ENCODE results near the gene GRIK4. TPM values are rescaled to one million over a fixed set of nuclear protein-coding genes. Genes with fewer than 3 reads are reported as not detected.

Gene GRIK4
- total RNA-seq, 1 experiment from 2014 or later, result not detected

- no peak overlapping the region for H3K9ac ChIP-seq (ENCODE audit: low read length)
- no peaks in the 10 kb centered on the region for H3K36me3 ChIP-seq (ENCODE audit: insufficient read depth, low read length)
- H3K4me2 ChIP-seq (ENCODE audit: low read depth, low read length, poor library complexity, severe bottlenecking), result no peak overlapping the region
- H3K9me3 ChIP-seq (ENCODE audit: low read length), result no peaks in the 10 kb centered on the region
- no peak overlapping the region for H3K27ac ChIP-seq (ENCODE audit: low read length)
- no peaks in the 10 kb centered on the region for H4K20me1 ChIP-seq (ENCODE audit: insufficient read depth, low read depth, low read length)
- no peak for DNase-seq
- H3K4me1 ChIP-seq (ENCODE audit: low read length), result no peaks in the 10 kb centered on the region
- H3K9me2 ChIP-seq (replicated peaks; ENCODE audit: insufficient read depth, low read length), result no peaks in the 10 kb centered on the region
- no peaks in the 10 kb centered on the region for H3K79me2 ChIP-seq (ENCODE audit: low read length)
- no peak overlapping the region for H3K4me3 ChIP-seq (ENCODE audit: low read length)
- H3K27me3 ChIP-seq (ENCODE audit: low read length), result no peaks in the 10 kb centered on the region
- H2AFZ ChIP-seq (ENCODE audit: low read length), result no peak overlapping the region
Measured at GRCh38 chr11:120914021-120914420, 402.5 kb downstream of the GRIK4 start.

- no peaks in the 10 kb centered on the region for H3K4me1 ChIP-seq (ENCODE audit: low read length)
- no peaks in the 10 kb centered on the region for H3K36me3 ChIP-seq (ENCODE audit: insufficient read depth, low read length)
- no peak overlapping the region for H3K4me2 ChIP-seq (ENCODE audit: low read depth, low read length, poor library complexity, severe bottlenecking)
- DNase-seq, result no peak
- no peaks in the 10 kb centered on the region for H3K9me3 ChIP-seq (ENCODE audit: low read length)
- no peak overlapping the region for H2AFZ ChIP-seq (ENCODE audit: low read length)
- no peak overlapping the region for H3K4me3 ChIP-seq (ENCODE audit: low read length)
- no peak overlapping the region for H3K27ac ChIP-seq (ENCODE audit: low read length)
- H3K79me2 ChIP-seq (ENCODE audit: low read length), result no peaks in the 10 kb centered on the region
- H3K9ac ChIP-seq (ENCODE audit: low read length), result no peak overlapping the region
- H3K27me3 ChIP-seq (ENCODE audit: low read length), result no peaks in the 10 kb centered on the region
- H3K9me2 ChIP-seq (replicated peaks; ENCODE audit: insufficient read depth, low read length), result no peaks in the 10 kb centered on the region
- no peaks in the 10 kb centered on the region for H4K20me1 ChIP-seq (ENCODE audit: insufficient read depth, low read depth, low read length)
Measured at GRCh38 chr11:120914601-120915000, 403.1 kb downstream of the GRIK4 start.

GRCh38 chr11:120917559-120918239 lies 406.2 kb downstream of the GRIK4 start:
- H3K4me1 ChIP-seq (ENCODE audit: low read length), result no peaks in the 10 kb centered on the region
- no peaks in the 10 kb centered on the region for H3K79me2 ChIP-seq (ENCODE audit: low read length)
- H3K27me3 ChIP-seq (ENCODE audit: low read length), result no peaks in the 10 kb centered on the region
- no peak overlapping the region for H2AFZ ChIP-seq (ENCODE audit: low read length)
- no peaks in the 10 kb centered on the region for H3K36me3 ChIP-seq (ENCODE audit: insufficient read depth, low read length)
- H3K9ac ChIP-seq (ENCODE audit: low read length), result no peak overlapping the region
- H3K27ac ChIP-seq (ENCODE audit: low read length), result no peak overlapping the region
- DNase-seq, result no peak
- no peak overlapping the region for H3K4me3 ChIP-seq (ENCODE audit: low read length)
- no peaks in the 10 kb centered on the region for H4K20me1 ChIP-seq (ENCODE audit: insufficient read depth, low read depth, low read length)
- no peaks in the 10 kb centered on the region for H3K9me3 ChIP-seq (ENCODE audit: low read length)
- no peaks in the 10 kb centered on the region for H3K9me2 ChIP-seq (replicated peaks; ENCODE audit: insufficient read depth, low read length)
- no peak overlapping the region for H3K4me2 ChIP-seq (ENCODE audit: low read depth, low read length, poor library complexity, severe bottlenecking)

GRCh38 chr11:120918257-120918656 lies 406.7 kb downstream of the GRIK4 start:
- Histone ChIP-seq H3K79me2 (ENCODE audit: low read length) (no peaks in the 10 kb centered on the region), H3K4me2 (ENCODE audit: low read depth, low read length, poor library complexity, severe bottlenecking) (no peak overlapping the region), H3K9me3 (ENCODE audit: low read length) (no peaks in the 10 kb centered on the region), H3K9ac (ENCODE audit: low read length) (no peak overlapping the region), H3K36me3 (ENCODE audit: insufficient read depth, low read length) (no peaks in the 10 kb centered on the region), H3K4me3 (ENCODE audit: low read length) (no peak overlapping the region), H3K27ac (ENCODE audit: low read length) (no peak overlapping the region), H3K27me3 (ENCODE audit: low read length) (no peaks in the 10 kb centered on the region), H3K4me1 (ENCODE audit: low read length) (no peaks in the 10 kb centered on the region), H3K9me2 (replicated peaks; ENCODE audit: insufficient read depth, low read length) (no peaks in the 10 kb centered on the region), H4K20me1 (ENCODE audit: insufficient read depth, low read depth, low read length) (no peaks in the 10 kb centered on the region), H2AFZ (ENCODE audit: low read length) (no peak overlapping the region)
- no peak for DNase-seq

GRCh38 chr11:120919045-120919444 lies 407.5 kb downstream of the GRIK4 start:
- Histone ChIP-seq H3K9me2 (replicated peaks; ENCODE audit: insufficient read depth, low read length) (no peaks in the 10 kb centered on the region), H3K27ac (ENCODE audit: low read length) (no peak overlapping the region), H3K4me3 (ENCODE audit: low read length) (no peak overlapping the region), H3K27me3 (ENCODE audit: low read length) (no peaks in the 10 kb centered on the region), H3K9me3 (ENCODE audit: low read length) (no peaks in the 10 kb centered on the region), H3K9ac (ENCODE audit: low read length) (no peak overlapping the region), H3K4me2 (ENCODE audit: low read depth, low read length, poor library complexity, severe bottlenecking) (no peak overlapping the region), H4K20me1 (ENCODE audit: insufficient read depth, low read depth, low read length) (no peaks in the 10 kb centered on the region), H2AFZ (ENCODE audit: low read length) (no peak overlapping the region), H3K36me3 (ENCODE audit: insufficient read depth, low read length) (no peaks in the 10 kb centered on the region), H3K4me1 (ENCODE audit: low read length) (no peaks in the 10 kb centered on the region), H3K79me2 (ENCODE audit: low read length) (no peaks in the 10 kb centered on the region)
- no peak for DNase-seq

- H3K4me2 ChIP-seq (ENCODE audit: low read depth, low read length, poor library complexity, severe bottlenecking), result no peak overlapping the region
- H3K79me2 ChIP-seq (ENCODE audit: low read length), result no peaks in the 10 kb centered on the region
Measured at GRCh38 chr11:120919566-120919965, 408.0 kb downstream of the GRIK4 start.

GRCh38 chr11:120923866-120924508 lies 412.4 kb downstream of the GRIK4 start:
- Histone ChIP-seq H3K79me2 (ENCODE audit: low read length) (no peaks in the 10 kb centered on the region), H3K27me3 (ENCODE audit: low read length) (no peaks in the 10 kb centered on the region), H3K36me3 (ENCODE audit: insufficient read depth, low read length) (no peaks in the 10 kb centered on the region), H3K4me3 (ENCODE audit: low read length) (no peak overlapping the region), H4K20me1 (ENCODE audit: insufficient read depth, low read depth, low read length) (no peaks in the 10 kb centered on the region), H2AFZ (ENCODE audit: low read length) (no peak overlapping the region), H3K4me1 (ENCODE audit: low read length) (no peaks in the 10 kb centered on the region), H3K9me3 (ENCODE audit: low read length) (no peaks in the 10 kb centered on the region), H3K4me2 (ENCODE audit: low read depth, low read length, poor library complexity, severe bottlenecking) (no peak overlapping the region), H3K9me2 (replicated peaks; ENCODE audit: insufficient read depth, low read length) (no peaks in the 10 kb centered on the region), H3K27ac (ENCODE audit: low read length) (no peak overlapping the region), H3K9ac (ENCODE audit: low read length) (no peak overlapping the region)
- DNase-seq, result no peak

More at GRCh38 chr11:120919566-120919965, 408.0 kb downstream of the GRIK4 start:
- H3K27me3 ChIP-seq (ENCODE audit: low read length), result no peaks in the 10 kb centered on the region
- no peaks in the 10 kb centered on the region for H3K9me2 ChIP-seq (replicated peaks; ENCODE audit: insufficient read depth, low read length)
- H4K20me1 ChIP-seq (ENCODE audit: insufficient read depth, low read depth, low read length), result no peaks in the 10 kb centered on the region
- DNase-seq, result no peak
- no peaks in the 10 kb centered on the region for H3K4me1 ChIP-seq (ENCODE audit: low read length)
- H3K4me3 ChIP-seq (ENCODE audit: low read length), result no peak overlapping the region
- no peak overlapping the region for H3K27ac ChIP-seq (ENCODE audit: low read length)
- H3K9me3 ChIP-seq (ENCODE audit: low read length), result no peaks in the 10 kb centered on the region
- H2AFZ ChIP-seq (ENCODE audit: low read length), result no peak overlapping the region
- H3K9ac ChIP-seq (ENCODE audit: low read length), result no peak overlapping the region
- H3K36me3 ChIP-seq (ENCODE audit: insufficient read depth, low read length), result no peaks in the 10 kb centered on the region

GRCh38 chr11:120925944-120926343 lies 414.4 kb downstream of the GRIK4 start:
- Histone ChIP-seq H2AFZ (ENCODE audit: low read length) (no peak overlapping the region), H3K9me3 (ENCODE audit: low read length) (no peaks in the 10 kb centered on the region), H3K4me3 (ENCODE audit: low read length) (no peak overlapping the region), H3K27ac (ENCODE audit: low read length) (no peak overlapping the region), H3K9ac (ENCODE audit: low read length) (no peak overlapping the region), H3K27me3 (ENCODE audit: low read length) (no peaks in the 10 kb centered on the region), H3K4me1 (ENCODE audit: low read length) (no peaks in the 10 kb centered on the region), H3K9me2 (replicated peaks; ENCODE audit: insufficient read depth, low read length) (no peaks in the 10 kb centered on the region), H3K79me2 (ENCODE audit: low read length) (no peaks in the 10 kb centered on the region), H3K4me2 (ENCODE audit: low read depth, low read length, poor library complexity, severe bottlenecking) (no peak overlapping the region), H4K20me1 (ENCODE audit: insufficient read depth, low read depth, low read length) (no peaks in the 10 kb centered on the region), H3K36me3 (ENCODE audit: insufficient read depth, low read length) (no peaks in the 10 kb centered on the region)
- DNase-seq, result peak; percentile 47

Measured in Karpas-422 (cell line).